ENCODE data around the gene PEX14.

PEX14 gene

DNA sequence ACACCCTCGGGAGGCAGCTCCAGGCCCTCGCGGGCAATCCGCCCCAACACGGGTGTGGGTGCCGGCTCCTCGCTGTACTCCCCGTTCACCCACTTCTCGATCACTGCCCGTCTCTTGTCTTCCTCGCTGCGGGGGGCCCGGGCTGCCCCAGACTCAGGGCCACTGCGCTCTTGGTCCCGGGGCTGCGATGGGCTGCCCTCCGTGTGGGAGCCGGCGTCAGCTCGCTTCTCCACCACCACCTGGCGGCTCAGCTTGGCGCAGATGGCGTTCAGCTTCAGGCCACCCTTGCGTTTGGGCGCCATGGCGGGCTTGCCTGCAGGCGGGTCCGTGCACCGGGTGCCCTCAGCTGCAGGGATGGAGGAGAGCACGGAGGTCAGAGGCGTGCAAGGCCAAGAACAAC, 190.5 kb downstream of the PEX14 start:
- DNase-seq (ENCODE audit: low spot score), result no peak

DNA sequence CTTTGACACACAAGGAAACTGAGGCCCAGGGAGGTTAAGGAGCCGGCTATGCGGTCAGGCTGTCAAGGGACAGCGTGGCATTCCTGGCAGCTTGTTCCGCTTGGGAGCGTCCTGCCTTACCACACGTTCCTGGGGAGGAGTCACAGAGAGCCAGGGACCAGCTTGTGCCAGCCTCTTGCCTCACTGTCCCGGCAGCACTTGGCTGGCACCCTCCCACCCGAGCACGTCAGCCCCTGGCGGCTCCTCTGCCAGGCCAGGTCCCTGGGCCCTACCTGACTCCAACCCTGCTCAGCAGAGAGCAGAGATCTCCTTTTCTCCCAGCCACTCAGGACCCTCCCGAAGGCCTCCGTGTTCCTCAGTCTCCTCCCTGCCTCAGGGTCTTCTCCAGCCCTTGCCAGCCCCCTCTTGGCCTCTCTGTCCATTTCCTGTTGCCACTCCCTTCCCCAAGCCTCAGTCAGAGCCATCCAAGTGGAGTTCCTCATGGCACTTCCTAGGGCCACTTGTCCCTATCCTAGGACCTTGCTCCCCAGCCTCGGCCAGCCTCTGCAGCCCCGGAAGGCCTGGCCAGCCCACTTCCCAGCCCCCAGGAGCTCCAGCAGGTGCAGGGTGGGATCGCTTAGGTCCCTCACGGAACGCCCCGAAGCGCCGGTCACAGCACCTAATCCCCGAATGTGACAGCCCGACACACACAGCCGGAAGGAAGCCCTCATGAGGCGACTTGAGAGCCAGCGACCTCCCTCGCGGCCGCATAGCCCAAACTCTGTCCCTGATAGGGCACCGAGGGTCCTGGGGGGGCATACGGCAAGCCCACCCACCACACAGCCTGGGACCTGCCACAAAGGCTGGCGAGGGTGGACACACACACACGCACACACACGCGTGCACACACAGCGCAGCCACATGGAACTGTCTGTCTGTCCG, 191.4 kb downstream of the PEX14 start:
- DNase-seq (ENCODE audit: low spot score), result no peak

DNA sequence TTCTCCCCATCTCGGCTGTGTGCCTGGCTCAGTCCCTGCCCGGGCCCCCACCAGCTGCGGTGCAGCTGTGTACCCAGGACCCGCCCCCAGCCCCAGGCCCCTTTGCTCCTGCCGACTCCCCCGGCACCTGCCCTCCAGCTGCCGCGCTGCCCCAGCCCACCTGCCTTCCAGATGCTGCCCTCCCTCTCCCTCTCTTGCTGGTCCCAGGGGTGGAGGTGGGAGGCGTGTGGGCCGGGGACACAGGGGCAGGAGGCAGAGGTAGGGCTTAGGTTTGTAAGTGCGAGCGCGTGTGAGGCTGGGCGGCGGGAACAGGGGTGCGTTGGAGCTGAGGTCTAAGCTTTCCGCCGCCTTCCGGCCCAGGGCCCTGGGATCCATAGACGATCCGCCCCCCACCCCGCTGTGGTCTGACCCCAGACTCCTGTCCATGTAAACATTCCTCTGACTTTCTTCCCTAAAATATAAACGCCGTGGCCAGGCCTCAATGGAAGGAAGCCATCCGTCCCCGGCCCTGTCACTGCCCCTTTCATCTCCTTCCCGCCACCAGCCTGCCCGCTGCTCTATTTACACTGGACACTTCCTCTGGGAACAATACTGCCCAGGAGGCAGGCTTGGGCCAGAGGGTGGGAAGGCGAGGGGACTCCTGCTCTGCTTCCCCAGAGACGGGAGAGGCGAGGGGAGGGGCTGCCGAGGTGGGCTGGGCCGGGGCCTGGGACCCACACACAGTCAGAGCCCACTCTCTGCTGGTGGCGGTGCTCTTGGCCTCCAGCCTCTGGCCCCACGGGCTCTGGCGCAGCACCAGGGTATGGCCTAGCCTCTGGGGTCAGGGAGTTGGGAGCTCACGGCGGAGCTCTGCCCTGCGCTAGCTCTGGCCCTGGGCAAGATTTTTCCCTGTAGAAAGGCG, 193.4 kb downstream of the PEX14 start:
- DNase-seq (ENCODE audit: low spot score), result peak; percentile 79

DNA sequence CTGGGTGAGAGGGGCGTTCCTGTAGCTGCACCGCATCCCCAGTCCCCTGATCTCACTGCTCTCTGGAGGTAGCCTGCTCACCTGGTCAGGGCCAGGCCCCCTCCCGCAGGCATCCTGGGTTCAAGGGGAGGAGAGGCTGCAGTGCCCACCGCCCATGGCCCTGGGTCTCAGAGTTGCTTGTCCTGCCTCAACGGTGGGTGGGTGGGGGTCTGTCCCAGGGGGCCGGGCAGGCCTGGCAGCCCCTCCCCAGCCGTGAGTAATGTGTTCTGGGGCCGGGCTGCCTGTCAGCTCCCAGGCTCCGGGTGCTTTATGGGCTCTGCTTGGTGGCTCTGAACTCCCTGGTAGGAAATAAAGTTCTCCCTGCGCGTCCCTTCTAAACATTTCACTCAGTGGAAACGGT, 194.8 kb downstream of the PEX14 start:
- no peak for DNase-seq (ENCODE audit: low spot score)

DNA sequence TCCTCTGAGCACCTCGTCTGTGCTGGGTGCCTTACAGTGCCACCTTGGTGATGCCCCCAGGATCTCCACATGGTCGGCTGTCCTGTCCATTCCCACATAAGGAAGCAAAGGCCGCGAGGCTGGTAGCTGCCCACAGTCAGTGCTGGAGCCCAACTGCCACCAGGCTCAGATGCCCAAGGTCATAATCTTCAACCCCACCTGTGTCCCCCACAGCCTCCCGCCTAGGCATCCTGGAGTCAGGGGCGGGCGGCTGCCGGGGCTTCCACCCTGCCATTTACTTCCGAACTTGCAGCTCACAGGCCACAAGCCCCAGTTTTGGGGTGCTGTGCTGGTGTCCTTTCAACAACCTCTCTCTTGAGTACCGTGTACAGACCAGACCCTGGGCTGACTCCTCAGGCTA, 195.4 kb downstream of the PEX14 start:
- no peak for DNase-seq (ENCODE audit: low spot score)

DNA sequence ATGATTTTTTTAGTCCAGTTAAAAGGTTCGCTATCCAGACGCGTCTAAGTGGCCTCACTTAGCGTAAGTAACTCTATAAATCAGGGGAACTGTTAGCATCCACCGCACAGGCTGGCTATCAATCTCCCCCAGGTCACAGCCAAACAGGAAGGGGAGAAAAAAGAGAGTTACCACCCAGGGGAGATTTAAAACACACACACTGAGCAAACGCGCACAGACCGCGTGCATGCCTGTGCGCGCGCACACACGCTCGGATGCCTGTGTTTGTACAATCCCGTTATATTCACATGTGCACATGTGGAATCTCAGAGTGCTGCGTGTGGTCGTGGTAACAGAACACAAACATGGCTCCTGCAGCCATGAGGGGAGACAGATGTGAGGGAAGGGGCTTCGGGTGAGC, 196.3 kb downstream of the PEX14 start:
- DNase-seq (ENCODE audit: low spot score), result no peak

DNA sequence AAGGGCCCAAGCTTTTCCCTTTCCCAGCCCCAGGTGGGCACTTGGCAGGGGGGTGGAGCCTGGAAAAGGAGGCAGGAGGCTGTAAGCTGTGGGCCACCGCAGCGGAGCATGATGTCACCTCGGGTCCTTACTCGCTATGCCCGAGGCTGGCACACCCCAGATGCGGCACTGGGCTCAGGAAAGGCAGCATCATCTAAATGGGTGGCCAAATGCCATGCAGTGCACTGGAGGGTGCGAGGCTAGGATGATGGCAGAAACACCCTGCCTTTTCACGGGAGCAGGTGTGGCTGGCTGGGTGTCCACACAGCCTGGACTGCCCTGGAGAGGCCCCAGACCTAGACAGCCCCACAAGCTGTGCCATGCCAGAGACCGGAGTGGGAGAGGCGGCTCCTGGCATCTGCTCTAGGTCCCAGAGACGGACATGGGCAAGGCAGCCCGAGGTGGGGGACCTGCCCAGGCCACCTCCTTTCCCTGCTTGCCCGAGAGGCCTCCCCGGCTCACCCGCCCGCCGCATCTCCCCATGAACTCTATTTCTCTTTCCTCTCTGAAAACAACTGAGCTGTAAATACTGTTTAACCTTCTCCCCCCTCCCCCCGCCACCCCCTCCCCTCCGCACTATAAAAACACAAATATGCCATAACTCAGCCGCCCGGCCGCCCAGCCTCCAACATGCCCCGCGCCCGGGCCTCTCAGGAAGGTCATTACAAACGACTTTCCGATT, 197.0 kb downstream of the PEX14 start:
- no peak for DNase-seq (ENCODE audit: low spot score)

DNA sequence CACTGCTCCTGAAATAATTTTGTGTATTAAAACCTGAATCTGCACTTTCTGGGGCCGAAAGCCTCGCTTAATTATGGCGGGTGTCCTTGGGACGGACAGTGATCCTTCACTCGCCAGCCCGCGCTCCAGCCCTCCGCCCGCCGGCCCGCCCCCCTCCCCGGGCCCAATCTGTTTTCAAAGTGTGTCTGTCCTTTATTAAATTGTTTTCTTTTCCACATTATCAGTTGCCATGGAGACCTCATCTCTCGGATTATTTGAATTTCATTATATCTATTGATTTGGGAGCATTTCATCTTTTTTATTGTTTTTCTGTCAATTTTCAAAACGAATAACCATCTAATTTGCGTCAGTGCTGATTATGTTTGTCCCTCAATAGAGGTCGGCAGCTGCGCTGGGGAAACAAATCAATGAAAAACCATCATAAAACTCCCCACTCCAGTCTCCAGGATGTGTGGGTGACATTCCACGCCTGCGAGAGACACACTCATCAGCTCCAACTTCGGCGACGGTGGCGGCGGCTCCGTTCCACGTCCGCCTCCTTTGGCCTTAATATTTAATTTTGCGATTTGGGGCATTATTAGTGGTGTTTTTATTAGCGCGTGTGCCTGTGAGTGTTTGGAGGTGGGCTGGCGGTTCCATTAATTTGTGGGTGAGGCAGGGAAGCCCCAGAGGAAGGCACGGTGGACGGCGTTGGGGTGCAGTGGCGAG, 197.7 kb downstream of the PEX14 start:
- no peak for DNase-seq (ENCODE audit: low spot score)

DNA sequence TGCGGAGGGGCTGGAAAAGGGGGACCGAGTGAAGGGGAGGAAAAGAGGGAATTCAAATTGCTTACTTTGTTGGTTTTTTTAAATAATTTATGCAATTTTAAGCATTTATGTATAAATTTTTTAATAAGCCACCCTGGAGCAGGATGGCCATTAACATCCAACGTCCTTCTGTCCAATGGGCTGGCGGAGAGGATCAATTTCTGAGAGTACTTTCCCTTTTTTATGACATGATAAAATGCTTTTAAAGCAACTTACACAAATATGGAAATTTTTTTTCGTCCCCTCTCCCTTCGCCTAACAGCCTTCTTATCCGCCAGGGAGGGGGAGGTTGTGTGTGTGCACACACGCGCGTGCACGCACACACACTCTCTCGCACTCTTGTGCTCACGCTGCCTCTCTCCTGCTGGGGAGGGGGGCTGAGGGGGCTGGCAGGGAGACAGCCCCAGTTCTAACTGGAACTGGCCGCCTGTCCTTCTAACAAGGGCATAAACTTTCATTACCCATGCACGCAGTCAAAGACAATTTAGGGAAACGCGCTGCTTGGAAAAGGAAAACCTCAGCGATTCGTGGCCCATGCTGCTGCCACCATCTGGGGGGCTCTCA, 198.5 kb downstream of the PEX14 start:
- no peak for DNase-seq (ENCODE audit: low spot score)

DNA sequence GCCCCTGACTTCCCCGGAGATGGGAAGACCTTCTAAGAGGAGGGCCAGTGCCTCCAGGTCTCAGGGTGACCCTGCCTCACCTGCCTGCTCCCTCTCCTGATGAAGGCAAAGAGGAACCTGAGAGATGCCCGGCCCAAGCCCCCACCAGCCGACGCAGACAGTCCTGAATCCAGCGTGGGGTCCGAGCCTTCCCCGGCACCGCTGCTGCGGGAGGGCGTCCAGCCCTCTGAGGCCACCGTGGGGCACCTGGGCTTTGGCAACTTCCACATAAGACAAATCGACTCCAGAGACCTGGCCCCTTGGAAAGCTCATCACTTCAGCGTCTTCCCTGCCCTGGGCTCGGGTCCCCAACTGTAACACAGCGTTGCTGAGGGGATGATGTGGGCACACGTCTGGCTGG, 199.5 kb downstream of the PEX14 start:
- no peak for DNase-seq (ENCODE audit: low spot score)

DNA sequence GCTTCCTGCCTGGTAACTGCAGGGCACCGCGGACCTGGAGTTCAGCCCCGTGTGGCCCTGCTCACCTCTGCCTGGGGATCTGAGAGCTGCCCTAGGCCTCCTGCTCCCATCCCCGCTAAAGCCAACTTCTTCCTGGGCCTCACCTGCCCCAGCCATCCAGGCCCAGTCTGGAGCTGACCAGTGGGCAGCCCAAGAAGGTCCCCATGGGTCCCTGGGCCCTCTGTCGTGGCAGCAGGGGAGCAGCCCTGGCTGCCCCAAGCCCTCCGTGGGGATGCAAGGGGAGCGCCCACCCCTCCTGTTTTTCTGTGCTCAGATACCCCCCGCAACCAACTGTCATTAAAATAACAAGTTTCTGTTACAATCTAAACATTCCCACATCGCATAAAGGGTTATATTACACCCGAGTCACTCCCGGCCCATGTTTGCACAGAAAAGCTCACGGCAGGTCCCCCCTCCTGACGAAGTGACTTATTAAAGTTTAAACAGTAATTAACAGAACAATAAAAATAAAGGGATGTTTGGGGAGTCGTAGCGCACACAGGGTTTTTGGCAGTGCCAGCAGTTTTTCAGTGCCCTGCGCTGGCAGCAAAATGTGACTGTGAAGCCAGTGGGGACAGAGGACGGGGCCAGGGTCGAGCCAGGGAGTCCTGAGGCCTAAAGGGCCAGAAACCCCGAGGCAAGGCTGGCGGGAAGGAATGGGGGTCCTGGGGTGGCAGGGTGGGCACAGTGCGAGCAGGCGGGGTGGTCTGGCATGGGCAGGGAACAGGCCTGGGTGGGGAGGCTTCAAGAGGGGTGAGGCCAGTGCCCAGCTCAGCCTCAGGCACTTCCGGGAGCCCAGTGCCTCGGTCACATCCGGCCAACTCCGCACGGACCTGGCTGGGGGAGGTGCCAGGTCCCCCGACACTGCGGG, 200.2 kb downstream of the PEX14 start:
- no peak for DNase-seq (ENCODE audit: low spot score)

DNA sequence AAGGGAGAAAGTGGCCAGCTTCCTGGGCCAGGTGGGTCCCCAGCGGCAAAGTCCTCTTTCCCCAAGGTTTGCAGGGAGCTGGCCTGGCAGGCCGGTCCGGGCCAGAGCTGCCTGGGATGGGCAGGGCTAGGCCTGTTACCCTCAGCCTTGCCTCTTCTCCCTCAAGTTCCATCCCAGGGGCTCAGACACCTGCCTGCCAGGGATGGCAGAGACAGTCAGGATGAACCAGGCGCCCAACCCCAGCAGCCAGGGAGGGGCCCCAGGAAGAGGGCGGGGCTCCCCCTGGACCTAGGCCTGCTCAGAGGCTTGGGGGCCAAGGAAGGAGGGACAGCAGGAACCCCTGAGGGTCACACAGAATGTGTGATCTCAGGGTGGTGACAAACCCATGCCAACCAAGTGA, 201.1 kb downstream of the PEX14 start:
- no peak for DNase-seq (ENCODE audit: low spot score)

DNA sequence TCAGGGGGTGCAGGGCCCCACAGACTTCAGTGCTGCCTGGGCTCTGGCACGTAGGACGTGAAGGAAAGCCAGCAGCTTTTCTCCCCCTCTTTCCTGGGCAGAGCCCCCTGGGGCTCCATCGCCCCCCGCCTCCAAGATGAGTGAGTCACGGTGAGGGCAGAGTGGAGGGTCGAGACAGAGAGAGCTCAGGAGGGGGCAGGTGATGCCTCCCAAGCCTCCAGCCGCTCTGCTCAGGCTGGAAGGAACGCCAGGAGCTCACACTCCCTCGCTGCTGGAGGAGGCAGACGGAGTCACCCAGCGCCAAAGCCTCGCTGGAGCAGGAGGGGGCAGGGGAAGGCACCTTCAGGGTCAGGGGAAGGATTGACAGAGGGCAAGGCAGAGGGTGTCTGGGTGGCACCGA, 202.2 kb downstream of the PEX14 start:
- DNase-seq (ENCODE audit: low spot score), result no peak

DNA sequence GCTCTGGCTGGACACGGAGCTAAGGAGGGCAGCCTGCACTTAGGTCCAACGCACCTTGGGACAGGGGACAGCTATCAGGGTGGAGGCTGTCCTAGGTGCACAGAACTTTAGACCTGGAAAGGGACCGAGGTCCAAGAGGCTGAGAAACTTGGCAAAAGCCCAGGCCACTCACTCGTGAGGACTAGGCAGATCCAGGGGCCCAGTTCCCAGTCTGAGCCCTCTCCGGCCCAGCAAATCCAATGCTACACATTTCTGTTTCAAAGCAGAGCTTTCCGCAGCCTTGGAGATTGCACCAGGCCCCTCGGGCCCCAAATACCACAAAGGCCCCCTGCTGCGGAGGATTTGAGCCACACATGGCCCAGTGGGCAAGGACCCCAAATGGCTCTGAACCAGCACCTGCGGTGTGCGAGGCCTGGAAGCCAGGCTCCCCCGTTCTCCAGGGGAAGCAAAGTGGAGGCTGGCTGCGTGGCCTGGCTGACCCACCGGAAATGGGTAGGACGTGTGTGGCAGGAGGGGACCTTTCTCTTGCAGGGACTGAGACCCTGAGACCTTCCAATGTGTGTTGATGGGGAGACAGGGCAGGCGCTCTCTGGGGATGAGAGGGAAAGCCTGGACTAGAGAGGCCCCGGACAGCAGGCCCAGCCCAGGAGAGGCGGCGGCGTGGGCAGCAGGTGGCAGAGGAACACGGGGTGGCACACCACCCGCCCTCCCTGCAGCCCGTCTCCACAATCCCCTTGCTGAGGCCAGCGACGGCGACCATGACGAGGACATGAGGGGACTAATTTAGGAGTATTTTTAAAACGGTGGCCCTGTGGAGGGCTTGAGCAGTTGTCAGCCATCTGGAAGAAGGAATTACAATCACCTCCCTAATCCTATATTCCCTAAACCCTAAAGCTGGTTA, 203.0 kb downstream of the PEX14 start:
- DNase-seq (ENCODE audit: low spot score), result no peak

DNA sequence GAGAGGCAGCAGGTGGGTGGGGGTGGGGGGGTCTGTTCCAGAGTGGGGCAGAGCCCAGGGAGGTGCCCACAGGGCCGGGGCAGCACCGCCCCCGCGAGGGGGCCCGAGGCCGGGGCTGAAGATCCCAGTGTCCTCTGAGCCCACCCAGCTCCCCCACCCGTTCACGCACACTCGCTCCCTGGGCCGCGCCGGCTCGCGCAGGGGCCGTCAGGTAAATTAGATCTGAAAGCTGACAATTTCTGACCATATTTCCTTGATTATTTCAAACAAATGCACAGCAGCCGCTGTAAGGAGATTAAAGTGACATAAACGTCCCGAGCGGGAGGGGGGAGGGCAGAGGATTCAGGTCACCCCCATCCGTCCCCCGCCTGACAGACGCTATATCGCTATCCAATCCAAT, 203.7 kb downstream of the PEX14 start:
- no peak for DNase-seq (ENCODE audit: low spot score)

DNA sequence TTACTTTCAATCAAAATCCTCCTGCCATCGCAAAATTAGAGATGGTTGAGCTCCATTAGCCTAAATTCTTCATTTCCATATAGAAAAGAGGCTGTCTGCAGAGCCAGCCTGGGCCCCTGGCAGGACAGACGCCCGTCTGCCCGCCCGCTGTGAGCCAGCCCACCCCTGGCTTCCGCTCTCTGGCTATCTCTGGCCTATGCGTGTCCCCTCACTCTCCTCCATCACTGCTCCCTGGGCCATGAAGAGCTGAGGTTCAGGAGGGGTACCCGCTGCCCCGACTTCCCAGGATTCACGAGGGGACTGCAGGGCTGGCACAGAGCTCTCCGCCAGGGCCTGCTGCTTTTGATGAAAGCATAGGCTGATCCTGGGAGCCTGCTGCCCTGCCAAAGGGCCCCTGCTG, 204.1 kb downstream of the PEX14 start:
- DNase-seq (ENCODE audit: low spot score), result no peak

DNA sequence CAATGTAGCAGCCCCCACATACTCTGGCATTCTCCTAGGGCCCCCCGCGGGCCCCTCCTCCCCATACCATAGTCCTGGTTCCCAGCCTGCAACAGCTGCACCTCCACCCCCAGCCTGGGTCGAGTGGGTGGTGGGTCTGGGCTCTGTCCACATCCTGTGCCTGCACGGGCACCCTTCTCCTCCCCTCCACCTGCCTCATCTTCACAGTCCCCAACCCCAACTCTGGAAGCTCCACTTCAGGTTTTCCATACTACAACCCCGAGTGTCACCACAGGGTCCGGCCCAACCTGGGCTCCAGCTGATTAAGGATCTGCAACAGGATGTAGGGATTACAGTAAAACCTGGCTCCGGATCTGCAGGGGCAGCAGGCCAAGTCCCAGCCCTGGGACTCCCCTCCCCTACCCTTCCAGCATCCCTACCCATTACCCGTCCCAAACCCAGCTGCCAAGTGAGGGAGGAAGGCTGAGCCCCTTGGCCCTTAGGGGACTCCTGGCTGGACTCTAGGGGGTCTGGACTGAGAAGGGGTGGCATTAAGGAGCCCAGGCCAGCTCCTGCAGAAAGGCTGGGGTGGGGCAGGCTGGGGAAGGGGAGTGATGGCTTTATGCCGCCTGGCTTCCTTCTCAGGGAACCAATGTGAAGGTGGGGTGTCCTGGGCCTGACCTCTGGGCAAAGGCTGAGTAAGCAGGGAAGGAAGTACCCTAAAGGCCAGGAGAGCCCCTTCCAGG, 204.9 kb downstream of the PEX14 start:
- no peak for DNase-seq (ENCODE audit: low spot score)

Measured in left forelimb (tissue), 1 donor.